ENCODE data around the gene RASD1. TPM values are rescaled to one million over a fixed set of nuclear protein-coding genes. Genes with fewer than 3 reads are reported as not detected.

RASD1 gene
- total RNA-seq, 1 experiment from 2014 or later, result 0.30 TPM

DNA sequence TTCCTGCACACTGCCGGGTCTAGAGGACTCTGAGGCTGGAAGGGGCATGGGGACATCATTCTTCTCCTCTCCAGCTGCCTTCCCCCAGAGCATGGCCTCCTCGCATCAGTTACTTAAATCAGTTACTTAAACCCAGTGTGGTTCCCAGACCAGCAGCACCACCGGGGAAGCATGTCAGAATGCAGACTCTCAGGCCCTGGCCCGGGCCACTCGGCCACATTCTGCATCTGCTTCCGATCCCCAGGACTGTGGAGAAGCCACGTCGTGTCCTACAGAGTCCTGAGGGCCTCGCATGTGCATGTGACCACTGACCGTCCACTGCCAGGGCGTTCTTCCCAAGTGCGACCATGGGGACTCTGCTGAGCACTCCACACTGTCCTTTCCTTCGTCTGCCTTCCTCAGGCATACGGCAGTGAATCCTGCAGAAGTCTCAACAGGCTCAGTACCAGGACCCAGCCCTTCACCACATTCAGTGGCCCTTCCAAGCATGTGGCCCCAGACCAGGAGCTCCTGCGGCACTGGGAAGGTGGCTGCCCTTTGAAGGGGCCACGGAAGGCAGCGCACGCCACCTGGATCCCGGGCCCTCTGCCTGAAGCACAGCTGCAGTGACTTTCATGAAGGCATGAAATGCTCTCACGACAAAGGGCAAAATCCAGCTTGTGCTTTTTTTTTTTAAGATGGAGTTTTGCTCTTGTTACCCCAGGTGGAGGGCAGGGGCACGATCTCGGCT is 46.9 kb upstream of the RASD1 start:
- RAD21 ChIA-PET (ENCODE audit: low non-redundant PET in 1 of 2, low total read pairs in 2 of 2, uncharacterized antibody in 2 of 2, unreplicated experiment in 2 of 2), result no interaction called here
- ATAC-seq (no peak), DNase-seq (ENCODE audit: low read depth, low spot score) (no peak)
- Histone ChIP-seq H3K4me3 (replicated peaks in 1 of 2; ENCODE audit: low read depth in 1 of 2, low read length in 2 of 2) (no peak overlapping the region), H4K20me1 (ENCODE audit: insufficient read depth) (no peaks in the 10 kb centered on the region), H2AFZ (ENCODE audit: low read depth, low read length, poor library complexity, severe bottlenecking) (no peak overlapping the region), H3K79me2 (ENCODE audit: insufficient read depth, low read length) (no peaks in the 10 kb centered on the region), H3K9ac (ENCODE audit: low read length) (no peak overlapping the region), H3K9me3 (ENCODE audit: control insufficient read depth in 1 of 2, insufficient read depth in 1 of 2, low read depth in 1 of 2, low read length in 2 of 2) (no peaks in the 10 kb centered on the region), H3K27me3 (ENCODE audit: insufficient read depth, low read length) (no peaks in the 10 kb centered on the region), H3K36me3 (ENCODE audit: control insufficient read depth in 1 of 2, insufficient read depth in 2 of 2, low read length in 2 of 2) (no peaks in the 10 kb centered on the region), H3K9me2 (ENCODE audit: insufficient read depth) (no peaks in the 10 kb centered on the region), H3K4me2 (ENCODE audit: low read length) (no peak overlapping the region), H3K27ac (ENCODE audit: low read depth, low read length) (no peak overlapping the region), H3K4me1 (ENCODE audit: control insufficient read depth in 1 of 2, insufficient read depth in 2 of 2, low read length in 2 of 2) (no peaks in the 10 kb centered on the region)
- no peak for TF ChIP-seq RAD21 (IDR thresholded peaks at IDR 0.05; ENCODE audit: low read depth)
- TF ChIP-seq JUND (IDR thresholded peaks at IDR 0.05), result no peak
- TF ChIP-seq CBX3 (IDR thresholded peaks at IDR 0.05; ENCODE audit: low read depth), result no peak
- no peak for TF ChIP-seq SP1 (IDR thresholded peaks at IDR 0.05; ENCODE audit: low read depth)
- TF ChIP-seq YY1 (IDR thresholded peaks at IDR 0.05; ENCODE audit: extremely low read depth, insufficient replicate concordance, low read depth, low read length), result no peak
- CTCF ChIA-PET, result no interaction called here
- BruUV-seq (replicated peaks), result no TSS peak
- intact Hi-C loops (cut with micrococcal nuclease), result no loop called here
- POLR2A ChIA-PET, result no interaction called here

GRCh38 chr17:17541640-17542001 is 45.4 kb upstream of the RASD1 start:
- Histone ChIP-seq H4K20me1 (ENCODE audit: insufficient read depth) (no peaks in the 10 kb centered on the region), H3K27ac (ENCODE audit: low read depth, low read length) (no peak overlapping the region), H3K79me2 (ENCODE audit: insufficient read depth, low read length) (no peaks in the 10 kb centered on the region), H2AFZ (ENCODE audit: low read depth, low read length, poor library complexity, severe bottlenecking) (no peak overlapping the region), H3K9me2 (ENCODE audit: insufficient read depth) (no peaks in the 10 kb centered on the region), H3K9ac (ENCODE audit: low read length) (no peak overlapping the region), H3K4me1 (ENCODE audit: control insufficient read depth in 1 of 2, insufficient read depth in 2 of 2, low read length in 2 of 2) (no peaks in the 10 kb centered on the region), H3K9me3 (ENCODE audit: control insufficient read depth in 1 of 2, insufficient read depth in 1 of 2, low read depth in 1 of 2, low read length in 2 of 2) (no peaks in the 10 kb centered on the region), H3K36me3 (ENCODE audit: control insufficient read depth in 1 of 2, insufficient read depth in 2 of 2, low read length in 2 of 2) (no peaks in the 10 kb centered on the region), H3K4me2 (ENCODE audit: low read length) (no peak overlapping the region), H3K27me3 (ENCODE audit: insufficient read depth, low read length) (no peaks in the 10 kb centered on the region), H3K4me3 (replicated peaks in 1 of 2; ENCODE audit: low read depth in 1 of 2, low read length in 2 of 2) (no peak overlapping the region)
- DNase-seq (ENCODE audit: low read depth, low spot score), result no peak
- BruUV-seq (replicated peaks), result no TSS peak
- CTCF ChIA-PET, result no interaction called here
- intact Hi-C loops (cut with micrococcal nuclease), result no loop called here
- no peak for ATAC-seq
- RAD21 ChIA-PET (ENCODE audit: low non-redundant PET in 1 of 2, low total read pairs in 2 of 2, uncharacterized antibody in 2 of 2, unreplicated experiment in 2 of 2), result no interaction called here
- POLR2A ChIA-PET, result no interaction called here
- TF ChIP-seq ZNF274 (IDR thresholded peaks at IDR 0.05; ENCODE audit: low read depth, low read length), result no peak
- no peak for TF ChIP-seq TCF7L2 (IDR thresholded peaks at IDR 0.05; ENCODE audit: borderline replicate concordance, extremely low read depth, insufficient read depth, insufficient read length)
- no peak for TF ChIP-seq CEBPB (IDR thresholded peaks at IDR 0.05; ENCODE audit: low read depth)
- no peak for TF ChIP-seq ELF1 (IDR thresholded peaks at IDR 0.05; ENCODE audit: borderline replicate concordance, low read depth)
- TF ChIP-seq MAX (IDR thresholded peaks at IDR 0.05), result no peak
- TF ChIP-seq POLR2A (IDR thresholded peaks at IDR 0.05; ENCODE audit: borderline replicate concordance, extremely low read depth, insufficient read depth, insufficient read length), result no peak
- no peak for TF ChIP-seq JUND (IDR thresholded peaks at IDR 0.05)
- no peak for TF ChIP-seq SP1 (IDR thresholded peaks at IDR 0.05; ENCODE audit: low read depth)
- TF ChIP-seq SRF (IDR thresholded peaks at IDR 0.05; ENCODE audit: low read depth), result no peak
- TF ChIP-seq ZFX (IDR thresholded peaks at IDR 0.05), result no peak
- TF ChIP-seq EGR1 (IDR thresholded peaks at IDR 0.05; ENCODE audit: low read depth), result no peak
- TF ChIP-seq EZH2 (IDR thresholded peaks at IDR 0.05), result no peak
- TF ChIP-seq, protein P1, sequence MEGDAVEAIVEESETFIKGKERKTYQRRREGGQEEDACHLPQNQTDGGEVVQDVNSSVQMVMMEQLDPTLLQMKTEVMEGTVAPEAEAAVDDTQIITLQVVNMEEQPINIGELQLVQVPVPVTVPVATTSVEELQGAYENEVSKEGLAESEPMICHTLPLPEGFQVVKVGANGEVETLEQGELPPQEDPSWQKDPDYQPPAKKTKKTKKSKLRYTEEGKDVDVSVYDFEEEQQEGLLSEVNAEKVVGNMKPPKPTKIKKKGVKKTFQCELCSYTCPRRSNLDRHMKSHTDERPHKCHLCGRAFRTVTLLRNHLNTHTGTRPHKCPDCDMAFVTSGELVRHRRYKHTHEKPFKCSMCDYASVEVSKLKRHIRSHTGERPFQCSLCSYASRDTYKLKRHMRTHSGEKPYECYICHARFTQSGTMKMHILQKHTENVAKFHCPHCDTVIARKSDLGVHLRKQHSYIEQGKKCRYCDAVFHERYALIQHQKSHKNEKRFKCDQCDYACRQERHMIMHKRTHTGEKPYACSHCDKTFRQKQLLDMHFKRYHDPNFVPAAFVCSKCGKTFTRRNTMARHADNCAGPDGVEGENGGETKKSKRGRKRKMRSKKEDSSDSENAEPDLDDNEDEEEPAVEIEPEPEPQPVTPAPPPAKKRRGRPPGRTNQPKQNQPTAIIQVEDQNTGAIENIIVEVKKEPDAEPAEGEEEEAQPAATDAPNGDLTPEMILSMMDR (IDR thresholded peaks at IDR 0.05 in 2 of 3, conservative IDR thresholded peaks at IDR 0.05 in 1 of 3; ENCODE audit: borderline replicate concordance in 1 of 3, insufficient read depth in 1 of 3, low read depth in 2 of 3, low read length in 2 of 3), result no peak
- TF ChIP-seq, protein P2, sequence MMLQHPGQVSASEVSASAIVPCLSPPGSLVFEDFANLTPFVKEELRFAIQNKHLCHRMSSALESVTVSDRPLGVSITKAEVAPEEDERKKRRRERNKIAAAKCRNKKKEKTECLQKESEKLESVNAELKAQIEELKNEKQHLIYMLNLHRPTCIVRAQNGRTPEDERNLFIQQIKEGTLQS (IDR thresholded peaks at IDR 0.05), result no peak
- TF ChIP-seq, protein P3, sequence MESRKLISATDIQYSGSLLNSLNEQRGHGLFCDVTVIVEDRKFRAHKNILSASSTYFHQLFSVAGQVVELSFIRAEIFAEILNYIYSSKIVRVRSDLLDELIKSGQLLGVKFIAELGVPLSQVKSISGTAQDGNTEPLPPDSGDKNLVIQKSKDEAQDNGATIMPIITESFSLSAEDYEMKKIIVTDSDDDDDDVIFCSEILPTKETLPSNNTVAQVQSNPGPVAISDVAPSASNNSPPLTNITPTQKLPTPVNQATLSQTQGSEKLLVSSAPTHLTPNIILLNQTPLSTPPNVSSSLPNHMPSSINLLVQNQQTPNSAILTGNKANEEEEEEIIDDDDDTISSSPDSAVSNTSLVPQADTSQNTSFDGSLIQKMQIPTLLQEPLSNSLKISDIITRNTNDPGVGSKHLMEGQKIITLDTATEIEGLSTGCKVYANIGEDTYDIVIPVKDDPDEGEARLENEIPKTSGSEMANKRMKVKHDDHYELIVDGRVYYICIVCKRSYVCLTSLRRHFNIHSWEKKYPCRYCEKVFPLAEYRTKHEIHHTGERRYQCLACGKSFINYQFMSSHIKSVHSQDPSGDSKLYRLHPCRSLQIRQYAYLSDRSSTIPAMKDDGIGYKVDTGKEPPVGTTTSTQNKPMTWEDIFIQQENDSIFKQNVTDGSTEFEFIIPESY (IDR thresholded peaks at IDR 0.05; ENCODE audit: extremely low read depth, insufficient replicate concordance, low read length), result no peak

Data from HCT116 (cell line).